Stimulated activated memory B cell treated with anti-CD40 and anti-IgM and Interleukin-4, amounts not matched to agents 10 μg/mL and 1 μg/mL and 100 μg/mL, for 72 hours (primary cell): ENCODE data around the gene GALNT4.

Experiments
- ATAC-seq: fragments of 150-1000 bp; cut with Tn5 transposase; 2 replicates; pipeline ENCODE4 v1.10.0; 2021
- H3K27ac Mint-ChIP-seq: one replicate; pipeline ENCODE4 v1.8.0; 2022; ENCODE audit warnings: mild to moderate bottlenecking, mixed read lengths
- H3K27me3 Mint-ChIP-seq: one replicate; pipeline ENCODE4 v1.8.0; 2022; ENCODE audit warnings: mixed read lengths
- H3K36me3 Mint-ChIP-seq: one replicate; pipeline ENCODE4 v1.8.0; 2022; ENCODE audit warnings: mixed read lengths
- H3K4me1 Mint-ChIP-seq: one replicate; pipeline ENCODE4 v1.8.0; 2022; ENCODE audit warnings: mixed read lengths
- H3K4me3 Mint-ChIP-seq: one replicate; pipeline ENCODE4 v1.8.0; 2022; ENCODE audit warnings: mild to moderate bottlenecking, moderate library complexity, mixed read lengths
- H3K9me3 Mint-ChIP-seq: one replicate; pipeline ENCODE4 v1.8.0; 2022; ENCODE audit warnings: mixed read lengths

The GALNT4 gene

DNA sequence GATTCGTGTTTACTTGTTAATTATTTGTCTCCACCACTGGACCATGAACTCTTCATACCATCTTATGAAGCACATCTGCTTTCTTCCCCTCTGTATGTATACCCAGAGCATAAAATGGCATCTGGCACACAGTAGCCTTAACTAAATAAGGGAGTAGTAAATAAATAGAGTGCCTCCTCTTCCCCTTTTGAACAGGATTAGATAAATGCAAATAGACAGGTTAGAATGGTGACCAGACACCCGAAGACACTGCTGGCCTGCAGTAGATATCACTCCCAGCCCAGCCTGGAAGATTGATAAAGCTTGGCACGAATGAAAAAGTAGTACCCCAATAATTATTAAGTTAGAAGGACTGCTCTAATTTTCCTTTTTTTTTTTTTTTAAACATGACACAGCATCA, 6.9 kb downstream of the GALNT4 start:
- no peak for ATAC-seq
- no peak overlapping the region for H3K4me3 Mint-ChIP-seq
- no peak overlapping the region for H3K27ac Mint-ChIP-seq
- H3K4me1 Mint-ChIP-seq = peaks cover 21% of the 10 kb centered on the region
- H3K36me3 Mint-ChIP-seq = peaks cover 6% of the 10 kb centered on the region
- H3K27me3 Mint-ChIP-seq = no peaks in the 10 kb centered on the region
- H3K9me3 Mint-ChIP-seq = no peaks in the 10 kb centered on the region

DNA sequence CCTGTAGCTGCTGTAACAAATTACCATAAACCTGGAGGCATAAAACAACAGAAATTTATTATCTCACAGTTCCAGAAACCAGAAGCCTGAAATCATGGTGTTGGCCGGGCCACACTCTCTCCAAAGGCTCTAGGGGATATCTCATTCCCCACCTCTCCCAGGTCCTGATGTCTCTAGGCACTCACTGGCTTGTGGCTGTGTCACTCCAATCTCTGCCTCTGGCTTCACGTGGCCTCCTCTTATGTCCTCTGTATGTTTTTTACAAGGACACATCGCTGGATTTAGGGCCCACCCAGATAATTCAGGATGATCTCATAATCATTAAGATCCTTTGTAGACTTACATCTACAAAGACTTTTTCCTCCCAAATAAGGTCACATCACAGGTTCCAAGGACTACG, 8.0 kb downstream of the GALNT4 start:
- Mint-ChIP-seq H3K36me3 (peaks cover 4% of the 10 kb centered on the region), H3K4me1 (peaks cover 15% of the 10 kb centered on the region), H3K27me3 (no peaks in the 10 kb centered on the region), H3K9me3 (no peaks in the 10 kb centered on the region), H3K27ac (no peak overlapping the region), H3K4me3 (no peak overlapping the region)
- no peak for ATAC-seq

GRCh38 chr12:89514751-89515150, 9.8 kb downstream of the GALNT4 start:
- no peaks in the 10 kb centered on the region for H3K9me3 Mint-ChIP-seq
- H3K4me1 Mint-ChIP-seq = peaks cover 8% of the 10 kb centered on the region
- no peak overlapping the region for H3K4me3 Mint-ChIP-seq
- H3K36me3 Mint-ChIP-seq = peaks cover 4% of the 10 kb centered on the region
- peak; percentile 65 for ATAC-seq
- H3K27ac Mint-ChIP-seq = no peak overlapping the region
- H3K27me3 Mint-ChIP-seq = no peaks in the 10 kb centered on the region

- Mint-ChIP-seq H3K4me3 (no peak overlapping the region), H3K9me3 (no peaks in the 10 kb centered on the region), H3K4me1 (peaks cover 3% of the 10 kb centered on the region), H3K27ac (no peak overlapping the region), H3K27me3 (no peaks in the 10 kb centered on the region), H3K36me3 (peaks cover 1% of the 10 kb centered on the region)
- no peak for ATAC-seq
Measured at GRCh38 chr12:89513544-89513943, 11.1 kb downstream of the GALNT4 start.

- no peak overlapping the region for H3K4me3 Mint-ChIP-seq
- peaks cover 13% of the 10 kb centered on the region for H3K36me3 Mint-ChIP-seq
- no peak overlapping the region for H3K27ac Mint-ChIP-seq
- no peak for ATAC-seq
- no peaks in the 10 kb centered on the region for H3K9me3 Mint-ChIP-seq
- peaks cover 15% of the 10 kb centered on the region for H3K4me1 Mint-ChIP-seq
- no peaks in the 10 kb centered on the region for H3K27me3 Mint-ChIP-seq
Measured at GRCh38 chr12:89507015-89507824, 17.4 kb downstream of the GALNT4 start.

DNA sequence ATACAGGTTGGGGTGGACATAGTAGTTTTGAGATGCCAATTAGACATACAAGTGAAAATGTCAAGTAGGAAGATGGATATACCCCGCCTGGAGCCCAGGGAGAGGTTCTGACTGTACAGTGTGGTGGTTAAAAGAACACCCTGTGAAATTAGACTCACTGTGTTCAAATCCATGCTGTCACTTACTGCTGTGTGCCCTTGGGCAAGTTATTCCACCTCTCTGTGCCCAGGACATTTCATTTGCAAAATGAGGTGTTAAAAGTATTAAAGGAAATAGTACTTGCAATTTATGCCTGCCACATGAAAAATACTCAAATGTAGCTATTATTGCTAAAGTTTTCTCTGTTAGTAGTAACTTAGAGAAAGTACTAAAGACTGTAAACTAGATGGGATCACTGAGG, 18.5 kb downstream of the GALNT4 start:
- Mint-ChIP-seq H3K27ac (no peak overlapping the region), H3K4me1 (peaks cover 21% of the 10 kb centered on the region), H3K36me3 (peaks cover 24% of the 10 kb centered on the region), H3K4me3 (no peak overlapping the region), H3K27me3 (no peaks in the 10 kb centered on the region), H3K9me3 (no peaks in the 10 kb centered on the region)
- no peak for ATAC-seq

- H3K4me3 Mint-ChIP-seq = no peak overlapping the region
- peaks cover 34% of the 10 kb centered on the region for H3K36me3 Mint-ChIP-seq
- no peaks in the 10 kb centered on the region for H3K27me3 Mint-ChIP-seq
- no peak for ATAC-seq
- no peaks in the 10 kb centered on the region for H3K9me3 Mint-ChIP-seq
- H3K27ac Mint-ChIP-seq = no peak overlapping the region
- peaks cover 23% of the 10 kb centered on the region for H3K4me1 Mint-ChIP-seq
Measured at GRCh38 chr12:89504560-89505346, 19.8 kb downstream of the GALNT4 start.

- Mint-ChIP-seq H3K4me3 (no peak overlapping the region), H3K27me3 (no peaks in the 10 kb centered on the region), H3K9me3 (no peaks in the 10 kb centered on the region), H3K4me1 (peaks cover 23% of the 10 kb centered on the region), H3K27ac (no peak overlapping the region), H3K36me3 (peaks cover 45% of the 10 kb centered on the region)
- ATAC-seq = no peak
Measured at GRCh38 chr12:89501793-89502192, 22.8 kb downstream of the GALNT4 start.

GRCh38 chr12:89499857-89500256, 24.7 kb downstream of the GALNT4 start:
- no peak overlapping the region for H3K4me3 Mint-ChIP-seq
- no peak overlapping the region for H3K27ac Mint-ChIP-seq
- no peaks in the 10 kb centered on the region for H3K27me3 Mint-ChIP-seq
- peaks cover 43% of the 10 kb centered on the region for H3K36me3 Mint-ChIP-seq
- no peaks in the 10 kb centered on the region for H3K9me3 Mint-ChIP-seq
- no peak for ATAC-seq
- H3K4me1 Mint-ChIP-seq = peaks cover 26% of the 10 kb centered on the region

- Mint-ChIP-seq H3K27me3 (no peaks in the 10 kb centered on the region), H3K27ac (no peak overlapping the region), H3K4me3 (no peak overlapping the region), H3K4me1 (peaks cover 37% of the 10 kb centered on the region), H3K36me3 (peaks cover 46% of the 10 kb centered on the region), H3K9me3 (no peaks in the 10 kb centered on the region)
- ATAC-seq = no peak
Measured at GRCh38 chr12:89497467-89497866, 27.1 kb downstream of the GALNT4 start.

GRCh38 chr12:89497005-89497404, 27.6 kb downstream of the GALNT4 start:
- ATAC-seq = no peak
- Mint-ChIP-seq H3K4me3 (no peak overlapping the region), H3K4me1 (peaks cover 37% of the 10 kb centered on the region), H3K9me3 (no peaks in the 10 kb centered on the region), H3K27me3 (no peaks in the 10 kb centered on the region), H3K27ac (no peak overlapping the region), H3K36me3 (peaks cover 43% of the 10 kb centered on the region)

GRCh38 chr12:89494411-89495231, 30.0 kb downstream of the GALNT4 start:
- ATAC-seq = peak; percentile 78
- peaks cover 29% of the 10 kb centered on the region for H3K4me1 Mint-ChIP-seq
- peak overlapping the region; percentile 72 for H3K27ac Mint-ChIP-seq
- no peaks in the 10 kb centered on the region for H3K27me3 Mint-ChIP-seq
- no peaks in the 10 kb centered on the region for H3K9me3 Mint-ChIP-seq
- H3K4me3 Mint-ChIP-seq = no peak overlapping the region
- peaks cover 35% of the 10 kb centered on the region for H3K36me3 Mint-ChIP-seq

DNA sequence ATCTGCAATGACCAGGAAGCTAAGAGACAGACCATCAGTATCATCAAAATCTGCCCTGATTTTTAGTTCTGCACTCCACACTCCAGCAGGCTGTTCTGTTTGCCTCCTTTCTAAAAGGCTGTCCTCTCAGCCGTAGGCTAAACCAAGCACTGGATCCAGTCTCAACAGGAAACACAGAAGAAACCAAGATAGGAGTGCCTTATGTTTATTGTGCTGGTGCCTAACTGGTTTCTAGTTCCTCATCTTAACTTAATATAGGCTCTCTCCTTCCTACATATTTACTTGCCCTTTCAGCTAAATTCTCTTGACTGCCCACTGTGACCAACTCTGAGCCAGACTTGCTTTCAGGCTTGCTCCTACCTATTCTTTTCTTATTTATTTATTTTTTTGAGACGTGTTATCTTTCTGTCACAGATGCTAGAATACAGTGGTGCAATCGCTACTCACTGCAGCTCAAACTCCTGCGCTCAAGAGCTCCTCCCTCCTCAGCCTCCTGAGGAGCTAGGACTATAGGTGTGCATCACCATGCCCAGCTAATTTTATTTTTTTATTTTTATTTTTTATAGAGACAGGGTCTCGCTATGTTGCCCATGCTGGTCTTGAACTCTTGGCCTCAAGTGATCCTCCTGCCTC, 30.8 kb downstream of the GALNT4 start:
- Mint-ChIP-seq H3K27ac (peak overlapping the region; percentile 72), H3K9me3 (no peaks in the 10 kb centered on the region), H3K4me3 (no peak overlapping the region), H3K4me1 (peaks cover 29% of the 10 kb centered on the region), H3K27me3 (no peaks in the 10 kb centered on the region), H3K36me3 (peaks cover 27% of the 10 kb centered on the region)
- ATAC-seq = peak; percentile 74

DNA sequence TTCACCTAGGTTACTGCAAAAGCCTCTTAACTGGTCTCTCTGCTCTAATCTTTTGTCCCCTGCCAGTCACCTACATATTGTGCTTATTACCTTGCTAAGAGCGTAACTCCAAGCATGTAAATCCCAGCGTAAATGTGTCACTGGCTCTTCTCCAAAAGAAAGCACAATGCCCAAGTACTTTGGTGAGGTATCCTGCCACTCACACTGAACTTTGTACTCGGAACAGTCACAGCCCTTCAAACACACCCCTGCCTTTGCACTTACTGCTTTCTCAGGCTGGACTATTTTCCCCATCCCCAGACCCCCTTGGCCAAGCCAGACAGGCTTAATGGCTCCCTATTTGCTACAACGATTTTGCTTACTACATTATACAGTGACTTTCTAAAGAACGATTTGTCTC, 31.7 kb downstream of the GALNT4 start:
- Mint-ChIP-seq H3K36me3 (peaks cover 27% of the 10 kb centered on the region), H3K27me3 (no peaks in the 10 kb centered on the region), H3K4me3 (no peak overlapping the region), H3K9me3 (no peaks in the 10 kb centered on the region), H3K4me1 (peaks cover 29% of the 10 kb centered on the region), H3K27ac (no peak overlapping the region)
- no peak for ATAC-seq

GRCh38 chr12:89490922-89491321, 33.7 kb downstream of the GALNT4 start:
- H3K27ac Mint-ChIP-seq = no peak overlapping the region
- ATAC-seq = no peak
- H3K27me3 Mint-ChIP-seq = no peaks in the 10 kb centered on the region
- H3K9me3 Mint-ChIP-seq = no peaks in the 10 kb centered on the region
- no peak overlapping the region for H3K4me3 Mint-ChIP-seq
- H3K4me1 Mint-ChIP-seq = peaks cover 24% of the 10 kb centered on the region
- H3K36me3 Mint-ChIP-seq = peaks cover 42% of the 10 kb centered on the region
